Measurements from ENCODE around the gene PSMB11. TPM values are rescaled to one million over a fixed set of nuclear protein-coding genes. Genes with fewer than 3 reads are reported as not detected.
A peak's percentile ranks its signal among the peaks of the same experiment; 100 is the strongest.

PSMB11 gene
- total and polyA plus RNA-seq, 10 of the 15 experiments (the other 5 are each of a cell fraction or from before 2014, with no cell fraction given): not detected

GRCh38 chr14:23056145-23056955, 14.3 kb downstream of the PSMB11 start:
- BruUV-seq (replicated peaks): no TSS peak
- peak; percentile 45; the same call in 1 of the 2 replicates for TF ChIP-seq SMC3 (IDR thresholded peaks at IDR 0.05; ENCODE audit: borderline replicate concordance, low read length)
- TF ChIP-seq, protein P1, sequence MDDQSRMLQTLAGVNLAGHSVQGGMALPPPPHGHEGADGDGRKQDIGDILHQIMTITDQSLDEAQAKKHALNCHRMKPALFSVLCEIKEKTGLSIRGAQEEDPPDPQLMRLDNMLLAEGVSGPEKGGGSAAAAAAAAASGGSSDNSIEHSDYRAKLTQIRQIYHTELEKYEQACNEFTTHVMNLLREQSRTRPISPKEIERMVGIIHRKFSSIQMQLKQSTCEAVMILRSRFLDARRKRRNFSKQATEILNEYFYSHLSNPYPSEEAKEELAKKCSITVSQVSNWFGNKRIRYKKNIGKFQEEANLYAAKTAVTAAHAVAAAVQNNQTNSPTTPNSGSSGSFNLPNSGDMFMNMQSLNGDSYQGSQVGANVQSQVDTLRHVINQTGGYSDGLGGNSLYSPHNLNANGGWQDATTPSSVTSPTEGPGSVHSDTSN (IDR thresholded peaks at IDR 0.05; ENCODE audit: insufficient replicate concordance, low read depth, low read length): peak; percentile 37
- TF ChIP-seq BACH1 (IDR thresholded peaks at IDR 0.05; ENCODE audit: borderline replicate concordance): 0 out of 2 replicates have a peak, but pooled peaks have one; percentile 25
- no peak for TF ChIP-seq FOS (IDR thresholded peaks at IDR 0.05; ENCODE audit: borderline replicate concordance, extremely low read depth, insufficient read length)
- peak; percentile 37; the same call in 1 of the 2 replicates for TF ChIP-seq RAD21 (IDR thresholded peaks at IDR 0.05; ENCODE audit: insufficient read depth, low read depth, low read length)
- TF ChIP-seq, protein P2, sequence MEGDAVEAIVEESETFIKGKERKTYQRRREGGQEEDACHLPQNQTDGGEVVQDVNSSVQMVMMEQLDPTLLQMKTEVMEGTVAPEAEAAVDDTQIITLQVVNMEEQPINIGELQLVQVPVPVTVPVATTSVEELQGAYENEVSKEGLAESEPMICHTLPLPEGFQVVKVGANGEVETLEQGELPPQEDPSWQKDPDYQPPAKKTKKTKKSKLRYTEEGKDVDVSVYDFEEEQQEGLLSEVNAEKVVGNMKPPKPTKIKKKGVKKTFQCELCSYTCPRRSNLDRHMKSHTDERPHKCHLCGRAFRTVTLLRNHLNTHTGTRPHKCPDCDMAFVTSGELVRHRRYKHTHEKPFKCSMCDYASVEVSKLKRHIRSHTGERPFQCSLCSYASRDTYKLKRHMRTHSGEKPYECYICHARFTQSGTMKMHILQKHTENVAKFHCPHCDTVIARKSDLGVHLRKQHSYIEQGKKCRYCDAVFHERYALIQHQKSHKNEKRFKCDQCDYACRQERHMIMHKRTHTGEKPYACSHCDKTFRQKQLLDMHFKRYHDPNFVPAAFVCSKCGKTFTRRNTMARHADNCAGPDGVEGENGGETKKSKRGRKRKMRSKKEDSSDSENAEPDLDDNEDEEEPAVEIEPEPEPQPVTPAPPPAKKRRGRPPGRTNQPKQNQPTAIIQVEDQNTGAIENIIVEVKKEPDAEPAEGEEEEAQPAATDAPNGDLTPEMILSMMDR (IDR thresholded peaks at IDR 0.05 in 2 of 3, conservative IDR thresholded peaks at IDR 0.05 in 1 of 3; ENCODE audit: control insufficient read depth in 2 of 3, extremely low read depth in 1 of 3, insufficient read depth in 1 of 3, low read depth in 3 of 3, low read length in 3 of 3): peak; percentile 57 to 83 (median 69)
- peak; percentile 72 for TF ChIP-seq NR2F1 (conservative IDR thresholded peaks at IDR 0.05)
- peak; percentile 28 for TF ChIP-seq SKIL (IDR thresholded peaks at IDR 0.05; ENCODE audit: low read depth, poor library complexity, severe bottlenecking)
- TF ChIP-seq STAT3 (IDR thresholded peaks at IDR 0.05; ENCODE audit: low read depth, low read length): no peak
- no peak for TF ChIP-seq EED (IDR thresholded peaks at IDR 0.05; ENCODE audit: low read depth)
- TF ChIP-seq CEBPB (IDR thresholded peaks at IDR 0.05; ENCODE audit: borderline replicate concordance in 1 of 2, low read depth in 2 of 2, low read length in 2 of 2): no peak
- TF ChIP-seq PKNOX1 (IDR thresholded peaks at IDR 0.05): peak; percentile 90
- TF ChIP-seq STAT1 (conservative IDR thresholded peaks at IDR 0.05): 0 out of 2 replicates have a peak, but pooled peaks have one; percentile 62
- TF ChIP-seq CHD2 (IDR thresholded peaks at IDR 0.05; ENCODE audit: borderline replicate concordance, low read depth, low read length): no peak
- no peak for TF ChIP-seq SRF (IDR thresholded peaks at IDR 0.05; ENCODE audit: low read depth in 2 of 2, low read length in 2 of 2)

More at GRCh38 chr14:23056145-23056955, 14.3 kb downstream of the PSMB11 start:
- in situ Hi-C loops (cut with MboI): no loop called here
- ChIA-PET POLR2A (interaction anchor here (0.6 to 1.4 kb wide), 4 partner anchors 61 to 98 kb away, joined by 3 to 9 read pairs (median 4); no protein-coding TSS in a partner anchor), SMC1A (ENCODE audit: uncharacterized antibody, unreplicated experiment) (interaction anchor here (0.5 to 8.7 kb wide), 10 partner anchors 12 to 360 kb away, joined by 3 to 156 read pairs (median 4); partner anchors contain the start of gene PRMT5), RAD21 (ENCODE audit: unreplicated experiment) (interaction anchor here (1.0 to 10.8 kb wide), 8 partner anchors 39 to 491 kb away, joined by 3 to 224 read pairs (median 8); partner anchors contain the start of genes ACIN1, AJUBA and C14orf119), CTCF (interaction anchor here (0.7 to 18.3 kb wide), 18 partner anchors 12 to 523 kb away, joined by 3 to 853 read pairs (median 4); partner anchors contain the start of genes ACIN1, AJUBA, C14orf119 and HAUS4)
- DNase-seq (ENCODE audit: low read depth, low spot score): no peak
- Histone ChIP-seq H3K4me3 (no peak overlapping the region), H3K4me1 (ENCODE audit: control insufficient read depth, insufficient read depth, low read length) (peaks cover 12% of the 10 kb centered on the region), H3K9me3 (replicated peaks; ENCODE audit: control insufficient read depth, insufficient read depth, low read length) (no peaks in the 10 kb centered on the region), H3K79me2 (ENCODE audit: control insufficient read depth, insufficient read depth, low read length) (no peaks in the 10 kb centered on the region), H4K20me1 (ENCODE audit: control insufficient read depth, insufficient read depth) (no peaks in the 10 kb centered on the region), H3K27me3 (replicated peaks in 1 of 2; ENCODE audit: control insufficient read depth in 2 of 2, insufficient read depth in 2 of 2, low read length in 1 of 2) (no peaks in the 10 kb centered on the region), H3K9ac (ENCODE audit: control insufficient read depth, insufficient read depth, low read length) (no peak overlapping the region), H3K27ac (ENCODE audit: control insufficient read depth, insufficient read depth) (no peak overlapping the region), H3K4me2 (ENCODE audit: control insufficient read depth, insufficient read depth) (peak overlapping the region; percentile 100), H3K36me3 (ENCODE audit: control insufficient read depth in 2 of 2, insufficient read depth in 2 of 2, low read length in 1 of 2) (peaks cover 12 to 15% of the 10 kb centered on the region in 2 experiments), H2AFZ (ENCODE audit: control insufficient read depth, low read depth, low read length) (peak overlapping the region; percentile 76)
- WGBS (ENCODE audit: insufficient coverage, insufficient replicate concordance, low lambda C conversion rate, missing lambda C conversion rate): 1% methylated on average over 17 of the region's 17 CpGs
- ATAC-seq: peak; percentile 86
- intact Hi-C loops (cut with micrococcal nuclease; ENCODE audit: unreplicated experiment): loop anchor here (2.0 to 5.0 kb wide), 3 partner anchors 84 to 484 kb away; partner anchors contain the start of gene PRMT5
- FAIRE-seq: peak; percentile 98
